HepG2 (cell line): ENCODE measurements around the gene PRRT2. TPM values are rescaled to one million over a fixed set of nuclear protein-coding genes. Genes with fewer than 3 reads are reported as not detected.

Experiments
- ARNTL ChIP-seq: sonication (generic); formaldehyde crosslinking; IDR thresholded peaks from 2 replicates; pipeline ENCODE4 v1.4.0; 2020; ENCODE audit warnings: mild to moderate bottlenecking, missing genetic modification reagents
- ATF7-NPFF ChIP-seq: sonication (generic); formaldehyde crosslinking; IDR thresholded peaks from 2 replicates; pipeline ENCODE4 v1.8.1; 2023; ENCODE audit warnings: mild to moderate bottlenecking, low read depth, missing genetic modification reagents, moderate library complexity
- BRCA1 ChIP-seq: sonication (generic); formaldehyde crosslinking; IDR thresholded peaks from 2 replicates; pipeline ENCODE4 v1.4.0; 2020; ENCODE audit warnings: missing genetic modification reagents
- GZF1 ChIP-seq: sonication (generic); formaldehyde crosslinking; IDR thresholded peaks from 2 replicates; pipeline ENCODE4 v1.5.1; 2020; ENCODE audit warnings: mild to moderate bottlenecking, missing genetic modification reagents
- KDM2A ChIP-seq: sonication (generic); formaldehyde crosslinking; IDR thresholded peaks from 2 replicates; pipeline ENCODE4 v1.4.0; 2020; ENCODE audit warnings: low read depth, missing genetic modification reagents, borderline replicate concordance
- RBFOX2 ChIP-seq: fragments of 200-400 bp; formaldehyde crosslinking; IDR thresholded peaks from 2 replicates; pipeline ENCODE4 v1.6.1; 2017; ENCODE audit warnings: low read depth, mild to moderate bottlenecking, low read length
- RELA ChIP-seq: sonication (generic); formaldehyde crosslinking; IDR thresholded peaks from 2 replicates; pipeline ENCODE4 v1.4.0; 2020; ENCODE audit warnings: missing genetic modification reagents
- ZFX ChIP-seq: sonication (generic); formaldehyde crosslinking; IDR thresholded peaks from 2 replicates; pipeline ENCODE4 v1.4.0; 2020; ENCODE audit warnings: mild to moderate bottlenecking, low read depth, missing genetic modification reagents, moderate library complexity
- ZNF17 ChIP-seq: sonication (generic); formaldehyde crosslinking; IDR thresholded peaks from 2 replicates; pipeline ENCODE4 v1.5.0; 2020; ENCODE audit warnings: mild to moderate bottlenecking, missing genetic modification reagents
- ZNF180 ChIP-seq: sonication (generic); formaldehyde crosslinking; IDR thresholded peaks from 2 replicates; pipeline ENCODE4 v1.4.0; 2020; ENCODE audit warnings: low read depth, missing genetic modification reagents, borderline replicate concordance
- ZNF816 ChIP-seq: sonication (generic); formaldehyde crosslinking; IDR thresholded peaks from 2 replicates; pipeline ENCODE4 v1.8.0; 2022; ENCODE audit warnings: missing genetic modification reagents, mild to moderate bottlenecking, borderline replicate concordance
- polyA plus RNA-seq, 8 experiments: library from polyadenylated mRNA; depleted of rRNA in 3 of 8; stranded (reverse) in 7 of 8; unstranded in 1 of 8; fragments of >200 nt; fragmentation: Illumina TruSeq in 4 of 8; extraction: Trizol in 4 of 8; gene quantifications; 2 replicates each; pipeline versions ENCODE4 v1.2.1 to v1.2.3, GENCODE V29; 2011 to 2016; ENCODE audit warnings: low read depth in 4 of 8, missing spikeins in 1 of 8, mixed read lengths in 1 of 8; ENCODE audit not compliant: insufficient read depth in 1 of 8
- total RNA-seq, 5 experiments: library from RNA; depleted of rRNA; stranded (reverse); fragments of >200 nt; fragmentation: Illumina TruSeq; extraction: Trizol; gene quantifications; 2 replicates each; pipeline ENCODE4 v1.2.3, GENCODE V29; 2016; ENCODE audit warnings: low read depth in 1 of 5
- TF ChIP-seq, protein P1 (sequence below): sonication (generic); formaldehyde crosslinking; IDR thresholded peaks from 2 replicates; pipeline ENCODE4 v1.8.0; 2022; ENCODE audit warnings: mild to moderate bottlenecking, missing genetic modification reagents, borderline replicate concordance
- TF ChIP-seq, protein P2 (sequence below): IDR thresholded peaks from 2 replicates; pipeline ENCODE4 v1.4.0; 2020; ENCODE audit warnings: mild to moderate bottlenecking, missing genetic modification reagents
- TF ChIP-seq, protein P3 (sequence below): sonication (generic); formaldehyde crosslinking; IDR thresholded peaks from 2 replicates; pipeline ENCODE4 v1.8.0; 2022; ENCODE audit warnings: mild to moderate bottlenecking, missing genetic modification reagents
- TF ChIP-seq, protein P4 (sequence below): sonication (generic); formaldehyde crosslinking; IDR thresholded peaks from 2 replicates; pipeline ENCODE4 v1.4.0; 2020; ENCODE audit warnings: missing genetic modification reagents

Gene PRRT2
- total and polyA plus RNA-seq, 2 of the 13 experiments (the other 11 are each of a cell fraction or from before 2014, with no cell fraction given) = 0.51 to 1.1 TPM

DNA sequence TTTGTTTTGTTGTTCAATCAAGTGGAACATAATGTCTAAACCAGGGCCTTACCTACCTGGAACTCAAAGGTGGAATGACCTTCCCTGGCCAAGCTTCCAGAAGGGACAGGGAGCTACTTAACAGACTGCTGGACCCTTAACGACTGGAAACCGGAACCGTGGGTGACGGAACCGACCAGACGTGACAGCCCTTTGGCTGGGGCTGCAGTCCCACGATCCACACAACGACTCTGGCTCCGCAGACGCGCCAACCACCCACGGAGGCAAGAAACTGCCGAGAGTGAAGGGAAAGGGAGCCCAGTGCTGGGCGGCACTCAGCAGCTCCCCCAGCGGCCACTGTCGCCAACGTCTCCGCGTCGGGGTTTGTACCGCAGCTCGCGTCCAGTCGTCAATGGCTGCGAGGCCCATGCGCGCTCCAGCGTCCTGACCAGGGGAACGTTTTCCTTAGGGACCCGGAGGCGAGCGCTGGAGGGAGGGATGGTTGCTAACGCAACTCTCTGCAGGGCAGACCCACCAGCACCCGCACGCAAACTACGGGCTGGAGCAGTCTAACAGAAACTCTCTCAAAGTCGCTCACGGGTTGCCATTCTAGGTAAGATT, 27.0 kb upstream of the PRRT2 start (continued):
- TF ChIP-seq, protein P1, sequence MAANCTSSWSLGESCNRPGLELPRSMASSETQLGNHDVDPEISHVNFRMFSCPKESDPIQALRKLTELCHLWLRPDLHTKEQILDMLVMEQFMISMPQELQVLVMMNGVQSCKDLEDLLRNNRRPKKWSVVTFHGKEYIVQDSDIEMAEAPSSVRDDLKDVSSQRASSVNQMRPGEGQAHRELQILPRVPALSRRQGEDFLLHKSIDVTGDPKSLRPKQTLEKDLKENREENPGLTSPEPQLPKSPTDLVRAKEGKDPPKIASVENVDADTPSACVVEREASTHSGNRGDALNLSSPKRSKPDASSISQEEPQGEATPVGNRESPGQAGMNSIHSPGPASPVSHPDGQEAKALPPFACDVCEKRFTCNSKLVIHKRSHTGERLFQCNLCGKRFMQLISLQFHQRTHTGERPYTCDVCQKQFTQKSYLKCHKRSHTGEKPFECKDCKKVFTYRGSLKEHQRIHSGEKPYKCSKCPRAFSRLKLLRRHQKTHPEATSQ (CRISPR knock-in tag) = no peak
- peak; percentile 69; the same call in 1 of the 2 replicates for TF ChIP-seq RELA
- peak; percentile 74 for TF ChIP-seq ZFX (CRISPR knock-in tag)
- TF ChIP-seq ZNF816 (CRISPR knock-in tag) = no peak
- TF ChIP-seq, protein P2, sequence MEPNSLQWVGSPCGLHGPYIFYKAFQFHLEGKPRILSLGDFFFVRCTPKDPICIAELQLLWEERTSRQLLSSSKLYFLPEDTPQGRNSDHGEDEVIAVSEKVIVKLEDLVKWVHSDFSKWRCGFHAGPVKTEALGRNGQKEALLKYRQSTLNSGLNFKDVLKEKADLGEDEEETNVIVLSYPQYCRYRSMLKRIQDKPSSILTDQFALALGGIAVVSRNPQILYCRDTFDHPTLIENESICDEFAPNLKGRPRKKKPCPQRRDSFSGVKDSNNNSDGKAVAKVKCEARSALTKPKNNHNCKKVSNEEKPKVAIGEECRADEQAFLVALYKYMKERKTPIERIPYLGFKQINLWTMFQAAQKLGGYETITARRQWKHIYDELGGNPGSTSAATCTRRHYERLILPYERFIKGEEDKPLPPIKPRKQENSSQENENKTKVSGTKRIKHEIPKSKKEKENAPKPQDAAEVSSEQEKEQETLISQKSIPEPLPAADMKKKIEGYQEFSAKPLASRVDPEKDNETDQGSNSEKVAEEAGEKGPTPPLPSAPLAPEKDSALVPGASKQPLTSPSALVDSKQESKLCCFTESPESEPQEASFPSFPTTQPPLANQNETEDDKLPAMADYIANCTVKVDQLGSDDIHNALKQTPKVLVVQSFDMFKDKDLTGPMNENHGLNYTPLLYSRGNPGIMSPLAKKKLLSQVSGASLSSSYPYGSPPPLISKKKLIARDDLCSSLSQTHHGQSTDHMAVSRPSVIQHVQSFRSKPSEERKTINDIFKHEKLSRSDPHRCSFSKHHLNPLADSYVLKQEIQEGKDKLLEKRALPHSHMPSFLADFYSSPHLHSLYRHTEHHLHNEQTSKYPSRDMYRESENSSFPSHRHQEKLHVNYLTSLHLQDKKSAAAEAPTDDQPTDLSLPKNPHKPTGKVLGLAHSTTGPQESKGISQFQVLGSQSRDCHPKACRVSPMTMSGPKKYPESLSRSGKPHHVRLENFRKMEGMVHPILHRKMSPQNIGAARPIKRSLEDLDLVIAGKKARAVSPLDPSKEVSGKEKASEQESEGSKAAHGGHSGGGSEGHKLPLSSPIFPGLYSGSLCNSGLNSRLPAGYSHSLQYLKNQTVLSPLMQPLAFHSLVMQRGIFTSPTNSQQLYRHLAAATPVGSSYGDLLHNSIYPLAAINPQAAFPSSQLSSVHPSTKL (CRISPR knock-in tag) = peak; percentile 48; the same call in 1 of the 2 replicates
- TF ChIP-seq BRCA1 (CRISPR knock-in tag) = no peak
- TF ChIP-seq KDM2A = peak; percentile 93
- TF ChIP-seq ARNTL = no peak
- TF ChIP-seq GZF1 (CRISPR knock-in tag) = no peak
- TF ChIP-seq ZNF17 (CRISPR knock-in tag) = no peak
- TF ChIP-seq RBFOX2 = peak; percentile 56
- TF ChIP-seq, protein P3, sequence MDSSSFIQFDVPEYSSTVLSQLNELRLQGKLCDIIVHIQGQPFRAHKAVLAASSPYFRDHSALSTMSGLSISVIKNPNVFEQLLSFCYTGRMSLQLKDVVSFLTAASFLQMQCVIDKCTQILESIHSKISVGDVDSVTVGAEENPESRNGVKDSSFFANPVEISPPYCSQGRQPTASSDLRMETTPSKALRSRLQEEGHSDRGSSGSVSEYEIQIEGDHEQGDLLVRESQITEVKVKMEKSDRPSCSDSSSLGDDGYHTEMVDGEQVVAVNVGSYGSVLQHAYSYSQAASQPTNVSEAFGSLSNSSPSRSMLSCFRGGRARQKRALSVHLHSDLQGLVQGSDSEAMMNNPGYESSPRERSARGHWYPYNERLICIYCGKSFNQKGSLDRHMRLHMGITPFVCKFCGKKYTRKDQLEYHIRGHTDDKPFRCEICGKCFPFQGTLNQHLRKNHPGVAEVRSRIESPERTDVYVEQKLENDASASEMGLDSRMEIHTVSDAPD = no peak
- no peak for TF ChIP-seq ZNF180
- TF ChIP-seq, protein P4, sequence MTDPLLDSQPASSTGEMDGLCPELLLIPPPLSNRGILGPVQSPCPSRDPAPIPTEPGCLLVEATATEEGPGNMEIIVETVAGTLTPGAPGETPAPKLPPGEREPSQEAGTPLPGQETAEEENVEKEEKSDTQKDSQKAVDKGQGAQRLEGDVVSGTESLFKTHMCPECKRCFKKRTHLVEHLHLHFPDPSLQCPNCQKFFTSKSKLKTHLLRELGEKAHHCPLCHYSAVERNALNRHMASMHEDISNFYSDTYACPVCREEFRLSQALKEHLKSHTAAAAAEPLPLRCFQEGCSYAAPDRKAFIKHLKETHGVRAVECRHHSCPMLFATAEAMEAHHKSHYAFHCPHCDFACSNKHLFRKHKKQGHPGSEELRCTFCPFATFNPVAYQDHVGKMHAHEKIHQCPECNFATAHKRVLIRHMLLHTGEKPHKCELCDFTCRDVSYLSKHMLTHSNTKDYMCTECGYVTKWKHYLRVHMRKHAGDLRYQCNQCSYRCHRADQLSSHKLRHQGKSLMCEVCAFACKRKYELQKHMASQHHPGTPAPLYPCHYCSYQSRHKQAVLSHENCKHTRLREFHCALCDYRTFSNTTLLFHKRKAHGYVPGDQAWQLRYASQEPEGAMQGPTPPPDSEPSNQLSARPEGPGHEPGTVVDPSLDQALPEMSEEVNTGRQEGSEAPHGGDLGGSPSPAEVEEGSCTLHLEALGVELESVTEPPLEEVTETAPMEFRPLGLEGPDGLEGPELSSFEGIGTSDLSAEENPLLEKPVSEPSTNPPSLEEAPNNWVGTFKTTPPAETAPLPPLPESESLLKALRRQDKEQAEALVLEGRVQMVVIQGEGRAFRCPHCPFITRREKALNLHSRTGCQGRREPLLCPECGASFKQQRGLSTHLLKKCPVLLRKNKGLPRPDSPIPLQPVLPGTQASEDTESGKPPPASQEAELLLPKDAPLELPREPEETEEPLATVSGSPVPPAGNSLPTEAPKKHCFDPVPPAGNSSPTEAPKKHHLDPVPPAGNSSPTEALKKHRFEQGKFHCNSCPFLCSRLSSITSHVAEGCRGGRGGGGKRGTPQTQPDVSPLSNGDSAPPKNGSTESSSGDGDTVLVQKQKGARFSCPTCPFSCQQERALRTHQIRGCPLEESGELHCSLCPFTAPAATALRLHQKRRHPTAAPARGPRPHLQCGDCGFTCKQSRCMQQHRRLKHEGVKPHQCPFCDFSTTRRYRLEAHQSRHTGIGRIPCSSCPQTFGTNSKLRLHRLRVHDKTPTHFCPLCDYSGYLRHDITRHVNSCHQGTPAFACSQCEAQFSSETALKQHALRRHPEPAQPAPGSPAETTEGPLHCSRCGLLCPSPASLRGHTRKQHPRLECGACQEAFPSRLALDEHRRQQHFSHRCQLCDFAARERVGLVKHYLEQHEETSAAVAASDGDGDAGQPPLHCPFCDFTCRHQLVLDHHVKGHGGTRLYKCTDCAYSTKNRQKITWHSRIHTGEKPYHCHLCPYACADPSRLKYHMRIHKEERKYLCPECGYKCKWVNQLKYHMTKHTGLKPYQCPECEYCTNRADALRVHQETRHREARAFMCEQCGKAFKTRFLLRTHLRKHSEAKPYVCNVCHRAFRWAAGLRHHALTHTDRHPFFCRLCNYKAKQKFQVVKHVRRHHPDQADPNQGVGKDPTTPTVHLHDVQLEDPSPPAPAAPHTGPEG (CRISPR knock-in tag) = no peak
- no peak for TF ChIP-seq ATF7-NPFF (CRISPR knock-in tag)
